Adrenal gland (tissue), 5 donors: ENCODE data around the gene MCOLN1.

Source experiments
- POLR2A ChIP-seq, 2 donors: fragments of 450-650 bp; IDR thresholded peaks; one replicate each; pipeline ENCODE4 v1.6.1; 2017; ENCODE audit warnings: antibody characterized with exemption in 2 of 2, mild to moderate bottlenecking in 2 of 2, moderate library complexity in 1 of 2
- TF ChIP-seq, protein P1 (sequence below), 6 experiments: fragments of 450-650 bp in 4 of 6; fragments of 200-600 bp in 2 of 6; sonication (generic) in 1 of 6; IDR thresholded peaks; 1 replicate in 5 of 6; 2 replicates in 1 of 6; pipeline versions ENCODE4 v1.5.1 to v1.8.0; 2016 to 2021; ENCODE audit warnings: antibody characterized with exemption in 6 of 6, mild to moderate bottlenecking in 2 of 6, moderate library complexity in 1 of 6
- donor health status: DM: no; HTN: no; CAD: no.

DNA sequence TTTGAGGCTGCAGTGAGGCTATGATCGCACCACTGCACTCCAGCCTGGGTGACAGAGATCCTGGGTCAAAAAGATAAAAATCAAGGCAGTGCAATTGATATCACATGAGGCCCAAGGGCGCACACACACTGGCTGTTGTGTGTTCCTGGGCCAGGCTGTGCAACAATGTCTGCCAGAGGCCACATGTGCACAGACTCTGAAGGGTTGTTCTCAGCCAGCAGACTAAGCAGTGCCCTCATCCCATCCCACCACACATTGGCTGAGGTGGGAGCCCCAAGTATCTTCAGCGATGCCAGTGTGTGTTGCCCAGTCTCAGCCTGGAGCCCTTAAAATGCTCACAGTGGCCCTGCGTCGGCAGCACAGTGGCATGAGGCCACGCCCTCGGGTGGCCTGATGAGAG, 46.2 kb upstream of the MCOLN1 start:
- no peak for TF ChIP-seq POLR2A (IDR thresholded peaks at IDR 0.05)
- TF ChIP-seq, protein P1, sequence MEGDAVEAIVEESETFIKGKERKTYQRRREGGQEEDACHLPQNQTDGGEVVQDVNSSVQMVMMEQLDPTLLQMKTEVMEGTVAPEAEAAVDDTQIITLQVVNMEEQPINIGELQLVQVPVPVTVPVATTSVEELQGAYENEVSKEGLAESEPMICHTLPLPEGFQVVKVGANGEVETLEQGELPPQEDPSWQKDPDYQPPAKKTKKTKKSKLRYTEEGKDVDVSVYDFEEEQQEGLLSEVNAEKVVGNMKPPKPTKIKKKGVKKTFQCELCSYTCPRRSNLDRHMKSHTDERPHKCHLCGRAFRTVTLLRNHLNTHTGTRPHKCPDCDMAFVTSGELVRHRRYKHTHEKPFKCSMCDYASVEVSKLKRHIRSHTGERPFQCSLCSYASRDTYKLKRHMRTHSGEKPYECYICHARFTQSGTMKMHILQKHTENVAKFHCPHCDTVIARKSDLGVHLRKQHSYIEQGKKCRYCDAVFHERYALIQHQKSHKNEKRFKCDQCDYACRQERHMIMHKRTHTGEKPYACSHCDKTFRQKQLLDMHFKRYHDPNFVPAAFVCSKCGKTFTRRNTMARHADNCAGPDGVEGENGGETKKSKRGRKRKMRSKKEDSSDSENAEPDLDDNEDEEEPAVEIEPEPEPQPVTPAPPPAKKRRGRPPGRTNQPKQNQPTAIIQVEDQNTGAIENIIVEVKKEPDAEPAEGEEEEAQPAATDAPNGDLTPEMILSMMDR (IDR thresholded peaks at IDR 0.05): no peak
